HG03439 (cell line): Measurements from ENCODE around the gene SKOR1.

Experiments used
- ATAC-seq: cut with Tn5 transposase; IDR thresholded peaks from one replicate; pipeline ENCODE4 v1.9.1; 2021; ENCODE audit warnings: mild to moderate bottlenecking, moderate library complexity; ENCODE audit not compliant: unreplicated experiment

Gene SKOR1

GRCh38 chr15:67815036-67815592, 10.2 kb upstream of the SKOR1 start:
- no peak for ATAC-seq

- no peak for ATAC-seq
Observed at GRCh38 chr15:67816668-67817067, 8.6 kb upstream of the SKOR1 start.

- no peak for ATAC-seq
Observed at GRCh38 chr15:67818464-67818863, 6.8 kb upstream of the SKOR1 start.

GRCh38 chr15:67819636-67820035, 5.7 kb upstream of the SKOR1 start:
- no peak for ATAC-seq

GRCh38 chr15:67820122-67820991, 5.0 kb upstream of the SKOR1 start:
- ATAC-seq, result no peak

- no peak for ATAC-seq
Observed at GRCh38 chr15:67820992-67821783, 4.1 kb upstream of the SKOR1 start.

- no peak for ATAC-seq
Observed at GRCh38 chr15:67821784-67822440, 3.4 kb upstream of the SKOR1 start.

- no peak for ATAC-seq
Observed at GRCh38 chr15:67822537-67823313, 2.6 kb upstream of the SKOR1 start.

GRCh38 chr15:67823314-67824196, 1.8 kb upstream of the SKOR1 start:
- ATAC-seq, result no peak

GRCh38 chr15:67824197-67824968, 926 bp upstream of the SKOR1 start:
- ATAC-seq, result no peak

- no peak for ATAC-seq
Observed at GRCh38 chr15:67825881-67826716, 790 bp downstream of the SKOR1 start.

GRCh38 chr15:67826717-67827561, 1.6 kb downstream of the SKOR1 start:
- no peak for ATAC-seq

- ATAC-seq, result no peak
Observed at GRCh38 chr15:67827562-67828277, 2.4 kb downstream of the SKOR1 start.

- no peak for ATAC-seq
Observed at GRCh38 chr15:67828278-67828968, 3.1 kb downstream of the SKOR1 start.

- no peak for ATAC-seq
Observed at GRCh38 chr15:67828969-67829646, 3.8 kb downstream of the SKOR1 start.
